SK-N-SH treated with all-trans-retinoic acid at 6 μM for 48 hours (cell line): ENCODE measurements around the gene CPXCR1.
"Not testable (repeated sequence)": the region's sequence is repeated elsewhere in the genome, so short reads cannot be mapped to it uniquely, and the experiment has no call there.

ENCODE experiments used
- ATAC-seq: fragments of 200-7000 bp; cut with Tn5 transposase; 3 replicates; pipeline ENCODE4 v1.9.1; 2020; ENCODE audit warnings: mild to moderate bottlenecking, moderate library complexity
- ARNTL ChIP-seq: fragments of 450-650 bp; formaldehyde crosslinking; IDR thresholded peaks from 2 replicates; pipeline ENCODE4 v1.5.0; 2020; ENCODE audit warnings: low read depth, mild to moderate bottlenecking, moderate library complexity, borderline replicate concordance
- BACH2 ChIP-seq: fragments of 250-450 bp; sonication (Bioruptor Pico); IDR thresholded peaks from 2 replicates; pipeline ENCODE4 v1.9.0; 2021; ENCODE audit warnings: mild to moderate bottlenecking, borderline replicate concordance
- CSDC2 ChIP-seq: fragments of 250-450 bp; sonication (Bioruptor Pico); IDR thresholded peaks from 2 replicates; pipeline ENCODE4 v1.5.0; 2020; ENCODE audit warnings: mild to moderate bottlenecking, moderate library complexity
- ESRRG ChIP-seq: fragments of 250-450 bp; sonication (Bioruptor Pico); IDR thresholded peaks from 2 replicates; pipeline ENCODE4 v1.6.1; 2021; ENCODE audit warnings: mild to moderate bottlenecking
- GLIS3 ChIP-seq: fragments of 250-450 bp; sonication (Bioruptor Pico); IDR thresholded peaks from 2 replicates; pipeline ENCODE4 v1.5.0; 2020; ENCODE audit warnings: mild to moderate bottlenecking, moderate library complexity
- ISL1 ChIP-seq: fragments of 250-450 bp; sonication (Bioruptor Pico); IDR thresholded peaks from 2 replicates; pipeline ENCODE4 v2.1.2; 2022; ENCODE audit warnings: mild to moderate bottlenecking, moderate library complexity
- OSR1 ChIP-seq: fragments of 250-450 bp; sonication (Bioruptor Pico); IDR thresholded peaks from 2 replicates; pipeline ENCODE4 v1.8.0; 2022; ENCODE audit warnings: moderate library complexity, mild to moderate bottlenecking, inconsistent platforms
- POU6F1 ChIP-seq: fragments of 250-450 bp; sonication (Bioruptor Pico); IDR thresholded peaks from 2 replicates; pipeline ENCODE4 v1.8.0; 2021; ENCODE audit warnings: low read depth, mild to moderate bottlenecking, moderate library complexity, borderline replicate concordance
- RARB ChIP-seq: fragments of 250-450 bp; sonication (Bioruptor Pico); IDR thresholded peaks from 2 replicates; pipeline ENCODE4 v1.8.0; 2021; ENCODE audit warnings: mild to moderate bottlenecking, moderate library complexity
- SNAI2 ChIP-seq: fragments of 250-450 bp; sonication (Bioruptor Pico); IDR thresholded peaks from 2 replicates; pipeline ENCODE4 v1.5.0; 2020; ENCODE audit warnings: mild to moderate bottlenecking, moderate library complexity
- TCF4 ChIP-seq: fragments of 250-450 bp; sonication (Bioruptor Pico); IDR thresholded peaks from 2 replicates; pipeline ENCODE4 v1.8.0; 2021; ENCODE audit warnings: mild to moderate bottlenecking, moderate library complexity, borderline replicate concordance
- TOX ChIP-seq: fragments of 250-450 bp; sonication (Bioruptor Pico); IDR thresholded peaks from 2 replicates; pipeline ENCODE4 v1.8.0; 2021; ENCODE audit warnings: mild to moderate bottlenecking, moderate library complexity, borderline replicate concordance
- ZNF565 ChIP-seq: fragments of 450-650 bp; formaldehyde crosslinking; conservative IDR thresholded peaks from 2 replicates; pipeline ENCODE4 v1.5.0; 2020; ENCODE audit warnings: low read depth, mild to moderate bottlenecking, moderate library complexity
- ZNF70 ChIP-seq: fragments of 450-650 bp; formaldehyde crosslinking; IDR thresholded peaks from 2 replicates; pipeline ENCODE4 v1.5.0; 2020; ENCODE audit warnings: mild to moderate bottlenecking, moderate library complexity
- ZNF8 ChIP-seq: fragments of 450-650 bp; formaldehyde crosslinking; IDR thresholded peaks from 2 replicates; pipeline ENCODE4 v1.5.0; 2020; ENCODE audit warnings: mild to moderate bottlenecking, moderate library complexity
- TF ChIP-seq, protein P1 (sequence below): fragments of 250-450 bp; sonication (Bioruptor Pico); IDR thresholded peaks from 2 replicates; pipeline ENCODE4 v1.8.0; 2020; ENCODE audit warnings: mild to moderate bottlenecking, moderate library complexity, borderline replicate concordance
- TF ChIP-seq, protein P2 (sequence below): fragments of 250-450 bp; sonication (Bioruptor Pico); IDR thresholded peaks from 2 replicates; pipeline ENCODE4 v1.5.0; 2020; ENCODE audit warnings: mild to moderate bottlenecking, moderate library complexity
- TF ChIP-seq, protein P3 (sequence below): fragments of 250-450 bp; sonication (Bioruptor Pico); IDR thresholded peaks from 2 replicates; pipeline ENCODE4 v1.5.1; 2020; ENCODE audit warnings: low read depth, mild to moderate bottlenecking, moderate library complexity
- TF ChIP-seq, protein P4 (sequence below): fragments of 250-450 bp; sonication (Bioruptor Pico); IDR thresholded peaks from 2 replicates; pipeline ENCODE4 v1.5.1; 2021; ENCODE audit warnings: mild to moderate bottlenecking, moderate library complexity

Gene CPXCR1

DNA sequence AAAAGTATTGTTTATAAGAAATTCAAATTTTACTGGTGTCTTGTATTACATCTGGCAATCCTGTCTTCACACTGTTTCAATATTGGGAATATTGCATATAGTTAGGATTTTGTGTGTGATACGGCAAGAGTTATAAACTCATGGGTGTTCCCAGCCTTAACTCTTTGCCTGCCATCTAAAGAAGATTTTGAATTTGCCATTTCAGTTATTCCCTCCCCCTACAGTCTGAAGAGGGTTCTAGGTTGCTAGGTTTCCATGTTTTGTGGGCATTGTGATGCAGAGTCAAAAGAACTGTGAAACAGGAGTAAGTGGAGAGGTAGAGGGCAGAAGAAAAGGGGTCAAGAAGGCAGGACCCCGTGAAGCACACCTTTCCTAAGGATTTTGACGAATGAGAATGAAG, at the start of gene CPXCR1:
Gene CPXCR1, plus strand, starts transcription at position 301 of the 400 bp plus-strand sequence. CDS start 6,190 bp downstream, outside the sequence.
- TF ChIP-seq TCF4 (no peak), OSR1 (CRISPR knock-in tag) (no peak), POU6F1 (CRISPR knock-in tag) (no peak), RARB (no peak), ZNF8 (CRISPR knock-in tag) (no peak), SNAI2 (CRISPR knock-in tag) (no peak), ZNF70 (CRISPR knock-in tag) (no peak), ISL1 (no peak), ESRRG (CRISPR knock-in tag) (no peak)
- TF ChIP-seq, protein P1, sequence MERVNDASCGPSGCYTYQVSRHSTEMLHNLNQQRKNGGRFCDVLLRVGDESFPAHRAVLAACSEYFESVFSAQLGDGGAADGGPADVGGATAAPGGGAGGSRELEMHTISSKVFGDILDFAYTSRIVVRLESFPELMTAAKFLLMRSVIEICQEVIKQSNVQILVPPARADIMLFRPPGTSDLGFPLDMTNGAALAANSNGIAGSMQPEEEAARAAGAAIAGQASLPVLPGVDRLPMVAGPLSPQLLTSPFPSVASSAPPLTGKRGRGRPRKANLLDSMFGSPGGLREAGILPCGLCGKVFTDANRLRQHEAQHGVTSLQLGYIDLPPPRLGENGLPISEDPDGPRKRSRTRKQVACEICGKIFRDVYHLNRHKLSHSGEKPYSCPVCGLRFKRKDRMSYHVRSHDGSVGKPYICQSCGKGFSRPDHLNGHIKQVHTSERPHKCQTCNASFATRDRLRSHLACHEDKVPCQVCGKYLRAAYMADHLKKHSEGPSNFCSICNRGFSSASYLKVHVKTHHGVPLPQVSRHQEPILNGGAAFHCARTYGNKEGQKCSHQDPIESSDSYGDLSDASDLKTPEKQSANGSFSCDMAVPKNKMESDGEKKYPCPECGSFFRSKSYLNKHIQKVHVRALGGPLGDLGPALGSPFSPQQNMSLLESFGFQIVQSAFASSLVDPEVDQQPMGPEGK (CRISPR knock-in tag) = no peak
- TF ChIP-seq, protein P2, sequence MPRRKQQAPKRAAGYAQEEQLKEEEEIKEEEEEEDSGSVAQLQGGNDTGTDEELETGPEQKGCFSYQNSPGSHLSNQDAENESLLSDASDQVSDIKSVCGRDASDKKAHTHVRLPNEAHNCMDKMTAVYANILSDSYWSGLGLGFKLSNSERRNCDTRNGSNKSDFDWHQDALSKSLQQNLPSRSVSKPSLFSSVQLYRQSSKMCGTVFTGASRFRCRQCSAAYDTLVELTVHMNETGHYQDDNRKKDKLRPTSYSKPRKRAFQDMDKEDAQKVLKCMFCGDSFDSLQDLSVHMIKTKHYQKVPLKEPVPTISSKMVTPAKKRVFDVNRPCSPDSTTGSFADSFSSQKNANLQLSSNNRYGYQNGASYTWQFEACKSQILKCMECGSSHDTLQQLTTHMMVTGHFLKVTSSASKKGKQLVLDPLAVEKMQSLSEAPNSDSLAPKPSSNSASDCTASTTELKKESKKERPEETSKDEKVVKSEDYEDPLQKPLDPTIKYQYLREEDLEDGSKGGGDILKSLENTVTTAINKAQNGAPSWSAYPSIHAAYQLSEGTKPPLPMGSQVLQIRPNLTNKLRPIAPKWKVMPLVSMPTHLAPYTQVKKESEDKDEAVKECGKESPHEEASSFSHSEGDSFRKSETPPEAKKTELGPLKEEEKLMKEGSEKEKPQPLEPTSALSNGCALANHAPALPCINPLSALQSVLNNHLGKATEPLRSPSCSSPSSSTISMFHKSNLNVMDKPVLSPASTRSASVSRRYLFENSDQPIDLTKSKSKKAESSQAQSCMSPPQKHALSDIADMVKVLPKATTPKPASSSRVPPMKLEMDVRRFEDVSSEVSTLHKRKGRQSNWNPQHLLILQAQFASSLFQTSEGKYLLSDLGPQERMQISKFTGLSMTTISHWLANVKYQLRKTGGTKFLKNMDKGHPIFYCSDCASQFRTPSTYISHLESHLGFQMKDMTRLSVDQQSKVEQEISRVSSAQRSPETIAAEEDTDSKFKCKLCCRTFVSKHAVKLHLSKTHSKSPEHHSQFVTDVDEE = no peak
- TF ChIP-seq, protein P3, sequence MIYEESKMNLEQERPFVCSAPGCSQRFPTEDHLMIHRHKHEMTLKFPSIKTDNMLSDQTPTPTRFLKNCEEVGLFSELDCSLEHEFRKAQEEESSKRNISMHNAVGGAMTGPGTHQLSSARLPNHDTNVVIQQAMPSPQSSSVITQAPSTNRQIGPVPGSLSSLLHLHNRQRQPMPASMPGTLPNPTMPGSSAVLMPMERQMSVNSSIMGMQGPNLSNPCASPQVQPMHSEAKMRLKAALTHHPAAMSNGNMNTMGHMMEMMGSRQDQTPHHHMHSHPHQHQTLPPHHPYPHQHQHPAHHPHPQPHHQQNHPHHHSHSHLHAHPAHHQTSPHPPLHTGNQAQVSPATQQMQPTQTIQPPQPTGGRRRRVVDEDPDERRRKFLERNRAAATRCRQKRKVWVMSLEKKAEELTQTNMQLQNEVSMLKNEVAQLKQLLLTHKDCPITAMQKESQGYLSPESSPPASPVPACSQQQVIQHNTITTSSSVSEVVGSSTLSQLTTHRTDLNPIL = no peak
- TF ChIP-seq, protein P4, sequence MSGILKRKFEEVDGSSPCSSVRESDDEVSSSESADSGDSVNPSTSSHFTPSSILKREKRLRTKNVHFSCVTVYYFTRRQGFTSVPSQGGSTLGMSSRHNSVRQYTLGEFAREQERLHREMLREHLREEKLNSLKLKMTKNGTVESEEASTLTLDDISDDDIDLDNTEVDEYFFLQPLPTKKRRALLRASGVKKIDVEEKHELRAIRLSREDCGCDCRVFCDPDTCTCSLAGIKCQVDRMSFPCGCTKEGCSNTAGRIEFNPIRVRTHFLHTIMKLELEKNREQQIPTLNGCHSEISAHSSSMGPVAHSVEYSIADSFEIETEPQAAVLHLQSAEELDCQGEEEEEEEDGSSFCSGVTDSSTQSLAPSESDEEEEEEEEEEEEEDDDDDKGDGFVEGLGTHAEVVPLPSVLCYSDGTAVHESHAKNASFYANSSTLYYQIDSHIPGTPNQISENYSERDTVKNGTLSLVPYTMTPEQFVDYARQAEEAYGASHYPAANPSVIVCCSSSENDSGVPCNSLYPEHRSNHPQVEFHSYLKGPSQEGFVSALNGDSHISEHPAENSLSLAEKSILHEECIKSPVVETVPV (CRISPR knock-in tag) = no peak
- ATAC-seq = no peak

DNA sequence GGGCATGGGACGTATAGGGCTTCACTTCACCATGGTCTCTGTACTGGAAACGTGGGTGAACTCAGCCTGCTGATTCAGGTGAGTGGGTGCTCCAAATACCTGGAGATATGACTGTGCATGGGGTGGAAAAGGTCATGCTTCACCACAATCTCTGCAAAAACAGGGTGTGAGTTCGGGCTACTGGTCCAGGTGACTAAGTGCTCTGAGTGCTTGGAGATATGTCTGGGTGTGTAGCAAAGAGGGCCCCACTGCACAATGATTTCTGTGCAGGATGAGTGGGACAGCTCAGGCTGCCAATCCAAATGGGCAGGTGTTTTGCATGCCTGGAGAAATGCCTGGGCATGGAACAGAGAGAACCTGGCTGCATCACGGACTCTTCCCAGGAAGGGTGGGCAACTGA, 11.2 kb upstream of the CPXCR1 start:
- no peak for ATAC-seq
- no peak for TF ChIP-seq GLIS3 (CRISPR knock-in tag)
- no peak for TF ChIP-seq ESRRG (CRISPR knock-in tag)
- TF ChIP-seq ZNF565 (CRISPR knock-in tag) = no peak

- ATAC-seq = not testable (repeated sequence)
These were observed 810 bp upstream of the CPXCR1 start for GRCh38 chrX:88746215-88746614.

- not testable (repeated sequence) for ATAC-seq
These were observed 5.3 kb downstream of the CPXCR1 start for GRCh38 chrX:88752339-88752738.

DNA sequence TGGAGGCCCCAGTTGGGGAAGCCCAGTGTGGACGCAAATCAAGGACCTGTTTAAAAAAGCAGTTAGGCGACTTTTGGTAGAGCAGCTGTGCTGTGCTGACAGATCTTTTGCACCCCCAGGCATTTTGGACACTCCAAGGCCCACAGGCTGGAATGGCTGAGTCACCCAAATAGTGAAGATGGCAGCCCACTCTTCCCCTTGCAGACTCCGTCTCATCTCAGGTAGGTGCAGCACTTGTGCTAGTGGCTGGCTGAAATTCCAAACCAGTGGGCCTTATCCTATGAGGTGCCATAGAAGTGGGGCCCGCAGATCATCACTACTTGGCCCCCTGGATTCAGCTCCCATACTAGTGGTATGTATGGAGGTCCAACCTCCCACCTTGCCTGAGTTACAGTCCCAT, 42.8 kb downstream of the CPXCR1 start:
- ATAC-seq = no peak
- TF ChIP-seq, protein P3 = no peak
- TF ChIP-seq BACH2 (CRISPR knock-in tag) (no peak), CSDC2 (no peak), ARNTL (no peak), ZNF8 (CRISPR knock-in tag) (no peak), TOX (CRISPR knock-in tag) (no peak)
- TF ChIP-seq, protein P1 (CRISPR knock-in tag) = no peak
